ENCODE data around the gene BACH2.

Gene BACH2

DNA sequence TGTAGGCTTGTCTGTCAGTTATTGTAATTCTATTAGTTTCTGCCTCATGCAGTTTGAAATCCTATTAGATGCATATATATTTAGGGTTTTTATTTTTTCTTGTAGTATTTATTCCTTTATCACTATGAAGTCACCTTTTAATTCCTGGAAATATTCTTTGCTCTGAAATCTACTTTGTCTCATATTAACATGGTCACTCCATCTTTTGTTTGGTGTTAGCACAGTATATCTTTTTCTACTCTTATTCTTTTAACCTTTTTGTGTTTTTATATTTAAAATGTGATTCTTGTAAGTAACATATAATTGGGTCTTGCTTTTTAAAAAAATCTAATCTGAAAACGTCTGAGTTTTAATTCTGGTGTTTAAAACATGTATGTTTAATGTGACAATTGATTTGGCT is 280.8 kb downstream of the BACH2 start:
- no peak for DNase-seq

DNA sequence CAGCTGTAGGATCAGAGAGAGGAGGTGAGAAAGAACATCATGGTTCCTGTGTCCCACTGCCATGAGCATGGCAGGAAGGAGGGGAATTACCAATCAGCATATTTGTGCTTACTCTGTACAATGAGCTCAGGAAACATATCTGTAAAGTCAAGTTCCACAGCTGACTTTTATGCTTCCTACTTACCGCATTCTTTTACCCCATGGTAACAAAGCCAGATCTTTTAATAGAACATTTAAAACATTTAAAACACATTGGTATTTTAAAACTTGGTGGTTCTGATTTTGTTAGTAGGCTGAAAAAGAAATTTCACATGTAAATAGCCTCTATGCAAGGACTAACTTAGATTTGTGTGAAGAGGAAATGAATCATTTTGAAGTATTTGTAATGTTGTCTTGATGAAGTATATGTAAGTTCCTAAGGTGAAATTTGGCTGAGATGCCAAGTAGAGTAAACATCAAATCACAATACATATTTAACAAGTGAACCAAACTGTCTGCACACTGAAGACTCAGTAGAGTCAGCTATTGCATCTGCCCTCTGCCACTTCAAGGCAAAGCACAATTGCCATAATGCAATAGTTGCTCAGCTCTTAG is 287.6 kb downstream of the BACH2 start:
- DNase-seq: no peak

DNA sequence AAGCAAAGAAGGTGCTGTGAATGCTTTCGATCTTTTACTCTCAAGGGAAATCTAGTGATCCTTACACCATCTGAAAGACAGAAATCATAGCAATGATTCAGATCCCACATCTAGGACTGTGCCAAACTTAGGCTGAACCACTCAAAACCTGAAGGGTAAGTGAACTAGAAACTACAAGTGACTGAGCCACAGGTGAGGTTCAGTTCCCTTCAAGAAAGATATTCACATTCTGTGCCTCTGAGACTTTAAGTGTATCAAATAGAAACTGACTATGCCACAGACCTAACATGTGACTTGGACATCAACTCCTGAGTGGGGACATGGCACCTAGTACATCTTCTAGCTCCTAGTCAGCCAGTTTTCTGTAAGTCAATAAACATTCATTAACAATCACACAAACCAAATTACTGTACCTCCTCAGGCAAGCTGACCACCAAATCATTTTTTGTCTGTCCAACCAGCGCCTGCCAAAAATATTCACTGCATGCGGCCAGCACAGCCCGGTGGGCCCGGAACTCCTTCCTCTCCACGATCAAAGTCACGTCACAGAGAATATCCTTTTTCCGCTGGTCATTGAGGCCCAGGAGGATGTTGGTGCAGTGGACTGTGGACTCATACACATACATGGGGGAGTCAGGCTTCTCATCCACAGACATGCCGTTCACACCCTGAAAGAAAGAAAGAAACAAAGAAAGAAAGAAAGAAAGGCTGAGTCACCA is 288.3 kb downstream of the BACH2 start:
- DNase-seq: no peak

DNA sequence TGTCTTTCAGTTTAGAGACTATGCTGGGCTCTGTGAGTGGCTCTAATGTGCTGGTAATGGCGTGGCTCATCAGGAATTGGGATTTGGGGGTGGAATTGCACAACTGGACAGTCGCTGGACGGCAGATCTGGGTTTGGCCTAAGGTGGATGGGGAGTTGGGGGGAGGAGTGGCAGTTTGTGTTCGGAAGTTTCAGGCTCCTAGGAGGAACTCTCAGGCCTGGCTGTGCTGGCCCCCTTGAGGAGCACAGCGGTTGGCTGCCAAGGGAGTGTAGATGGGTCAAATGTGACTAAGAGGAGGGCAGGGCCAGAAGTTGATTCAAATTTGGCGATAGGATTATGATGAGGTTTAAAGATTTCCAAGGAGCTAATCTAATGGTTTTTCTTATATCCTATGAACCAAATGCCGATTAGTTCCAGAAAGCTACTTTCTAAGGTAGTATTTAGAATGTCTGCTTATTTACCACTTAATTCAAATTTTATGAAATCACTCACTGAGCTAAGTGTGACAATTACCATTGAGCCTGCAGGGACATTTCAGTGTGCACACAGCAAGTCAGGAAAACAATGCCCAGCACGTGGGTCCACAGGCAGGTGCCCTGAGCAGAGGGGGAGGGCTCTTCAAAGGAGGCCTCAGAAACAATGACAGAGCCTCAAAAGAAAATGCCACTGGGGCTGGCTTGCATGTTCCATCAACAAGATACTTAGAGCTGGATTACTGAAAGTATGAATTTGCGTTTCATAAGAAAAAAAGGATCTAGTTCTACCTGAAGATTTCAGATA is 291.4 kb downstream of the BACH2 start:
- DNase-seq: peak; percentile 14

DNA sequence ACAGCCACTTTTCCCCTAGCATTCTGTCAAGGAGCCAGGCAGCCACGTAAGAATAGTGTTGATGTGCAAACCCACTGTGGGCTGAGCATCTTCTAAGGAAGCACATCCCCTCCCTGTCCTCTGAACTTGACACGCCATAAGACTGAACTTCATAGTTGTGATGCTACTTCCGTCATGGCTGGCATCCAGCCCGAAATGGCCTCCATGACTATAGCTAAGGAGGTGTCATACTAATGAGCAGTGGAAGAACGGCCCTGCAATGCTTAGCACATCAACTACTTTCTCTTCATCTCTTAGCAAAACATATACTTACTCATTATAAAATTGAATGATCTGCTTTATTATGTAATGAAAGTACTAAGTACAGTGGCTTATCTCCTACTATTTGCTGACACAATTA is 292.1 kb downstream of the BACH2 start:
- DNase-seq: no peak

DNA sequence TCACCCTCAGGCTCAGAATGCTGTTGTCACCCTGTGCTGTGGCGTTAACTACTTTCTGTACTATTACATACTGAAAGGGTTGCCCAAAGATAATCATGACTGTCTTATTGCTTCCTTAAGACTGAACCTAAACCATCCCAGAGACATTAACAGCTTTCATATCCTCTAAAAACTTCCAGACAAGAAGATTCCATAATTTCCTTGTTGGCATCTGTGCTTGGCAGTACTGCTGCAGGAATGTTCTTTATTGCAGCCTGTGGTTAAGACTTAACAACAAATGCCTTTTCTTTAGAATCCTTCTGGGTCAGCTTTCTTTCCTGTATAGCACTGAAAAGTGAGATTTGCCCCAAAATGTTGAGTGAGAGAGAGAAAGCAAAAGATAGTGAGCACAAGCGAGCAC is 292.7 kb downstream of the BACH2 start:
- no peak for DNase-seq

DNA sequence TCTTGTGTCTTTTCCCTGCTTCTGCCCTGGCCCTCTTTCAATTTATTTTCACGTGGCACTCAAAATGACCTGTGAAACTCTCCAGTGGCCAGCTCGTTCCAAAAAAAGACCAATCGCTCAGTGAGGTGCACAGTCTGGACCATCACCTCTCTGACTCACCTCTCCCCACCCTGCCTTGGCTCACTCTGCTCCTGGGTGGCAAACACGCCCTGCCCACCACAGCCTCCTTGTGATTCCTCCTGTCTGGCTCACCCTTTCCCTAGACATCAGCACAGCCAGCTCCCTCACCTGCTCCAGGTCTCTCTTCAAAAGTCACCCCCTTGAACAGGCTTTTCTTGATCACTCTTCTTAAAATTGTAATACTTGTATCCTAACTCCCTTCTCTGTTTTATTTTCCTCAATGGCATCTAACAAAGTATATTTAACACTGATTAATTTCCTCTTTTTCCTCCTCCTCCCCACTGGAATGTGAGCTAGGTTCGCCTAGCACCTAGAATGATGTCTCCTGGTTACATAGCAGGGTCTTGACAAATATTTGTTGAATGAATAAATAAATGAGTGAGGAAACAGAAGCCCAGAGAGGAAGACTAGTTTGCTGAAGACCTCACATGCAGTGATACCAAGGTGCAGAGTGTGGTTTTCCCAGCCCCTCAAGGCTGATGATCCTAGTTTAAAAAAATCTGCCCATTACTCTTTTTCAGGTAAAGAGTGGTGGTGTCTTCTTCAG is 293.4 kb downstream of the BACH2 start:
- no peak for DNase-seq

DNA sequence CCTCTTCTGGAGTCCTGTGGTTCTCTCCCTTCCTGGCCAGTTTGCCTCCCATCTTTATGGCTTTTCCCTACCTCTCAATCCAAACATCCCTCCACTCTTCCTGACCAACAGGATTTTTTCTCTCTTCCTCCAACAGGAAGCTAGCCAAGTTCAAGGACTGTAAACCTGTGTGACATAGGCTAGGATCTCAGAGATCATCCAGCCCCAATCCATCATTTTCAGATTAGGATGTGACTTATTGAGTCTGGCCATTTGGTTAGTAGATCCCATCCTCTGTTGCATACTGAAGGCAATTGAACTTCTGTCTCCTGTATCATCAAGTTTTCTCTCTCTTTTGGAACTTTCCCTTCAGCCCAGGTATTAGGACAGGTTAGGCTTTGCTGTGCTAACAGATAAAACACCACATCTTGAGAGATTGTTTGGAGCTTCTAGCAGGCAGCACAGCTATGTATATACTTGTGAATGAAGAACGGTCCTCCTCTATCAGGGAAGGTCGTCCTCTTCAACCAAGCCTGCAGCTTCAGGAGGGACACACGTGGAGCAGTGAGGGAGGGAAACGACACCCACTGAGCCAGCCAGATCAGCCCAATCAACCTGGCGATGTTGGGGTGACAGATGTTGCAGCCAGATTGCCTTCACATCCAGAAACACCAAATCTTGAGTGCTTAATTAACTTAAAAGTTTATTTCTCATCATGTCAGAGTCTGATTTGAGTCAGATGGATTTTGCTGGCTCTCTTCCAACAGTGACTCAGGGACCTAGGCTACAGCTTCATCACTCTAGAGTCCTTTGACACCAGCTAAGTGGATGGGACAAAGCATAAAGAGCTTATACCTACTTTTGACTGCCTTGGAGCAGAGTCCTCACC is 295.5 kb downstream of the BACH2 start:
- DNase-seq: no peak

DNA sequence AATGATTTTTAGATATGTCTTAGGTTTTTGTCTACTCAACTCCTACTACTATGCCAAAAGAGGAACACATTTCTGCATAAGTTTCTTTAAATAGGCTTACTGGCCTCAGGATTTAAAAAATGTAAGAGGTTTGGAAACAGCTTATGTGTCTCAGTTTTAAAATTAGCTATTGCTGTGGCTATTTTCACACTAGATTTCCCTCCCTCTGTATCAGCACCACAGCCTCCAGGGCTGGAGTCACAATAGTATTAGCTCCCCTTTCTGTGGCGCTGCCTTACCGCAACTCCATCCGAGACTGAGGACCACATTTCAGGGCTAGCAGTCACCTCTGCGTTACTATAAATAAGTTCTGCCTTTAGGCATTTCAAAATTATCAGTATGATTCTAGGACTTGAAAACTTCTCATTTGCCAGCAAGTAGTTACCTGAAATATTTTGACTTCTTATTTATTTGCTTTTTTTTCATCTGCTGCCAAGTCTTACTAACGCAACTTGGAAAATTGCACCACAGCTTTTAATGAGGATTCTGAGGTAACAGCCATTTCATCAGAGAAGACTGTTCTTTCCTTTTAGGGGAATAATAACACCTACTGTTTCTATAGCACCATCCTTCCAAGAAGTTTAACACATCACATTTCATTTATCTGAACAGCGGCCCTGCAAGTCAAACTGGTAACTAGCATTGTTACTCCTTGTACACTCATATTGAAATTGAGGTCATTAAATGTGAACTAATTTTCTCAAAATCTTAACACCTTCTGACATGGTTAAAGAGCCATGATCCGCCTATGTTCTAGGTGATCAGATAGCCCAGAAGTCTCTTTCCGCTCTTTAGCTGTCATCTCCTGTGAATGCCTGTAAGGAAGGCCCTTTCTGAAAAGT is 296.5 kb downstream of the BACH2 start:
- no peak for DNase-seq

DNA sequence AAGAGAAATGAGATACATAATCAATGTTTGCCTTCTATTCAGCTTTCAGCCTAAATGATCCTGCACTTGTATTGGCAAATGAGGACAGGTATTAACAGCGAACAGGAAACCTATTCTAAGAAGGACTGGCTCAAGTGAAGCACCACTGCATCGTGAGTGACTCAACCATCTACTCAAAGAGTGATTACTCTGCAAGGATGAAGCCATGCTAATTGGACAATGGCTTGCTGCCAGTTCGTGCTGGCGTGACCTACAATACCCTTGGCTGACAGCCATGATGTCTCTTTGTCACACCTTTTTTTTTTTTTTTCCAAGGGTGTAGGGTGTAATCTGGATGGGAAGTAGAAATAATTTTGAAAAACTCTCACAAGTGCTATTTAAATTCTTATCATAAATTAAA is 297.5 kb downstream of the BACH2 start:
- DNase-seq: peak; percentile 73

DNA sequence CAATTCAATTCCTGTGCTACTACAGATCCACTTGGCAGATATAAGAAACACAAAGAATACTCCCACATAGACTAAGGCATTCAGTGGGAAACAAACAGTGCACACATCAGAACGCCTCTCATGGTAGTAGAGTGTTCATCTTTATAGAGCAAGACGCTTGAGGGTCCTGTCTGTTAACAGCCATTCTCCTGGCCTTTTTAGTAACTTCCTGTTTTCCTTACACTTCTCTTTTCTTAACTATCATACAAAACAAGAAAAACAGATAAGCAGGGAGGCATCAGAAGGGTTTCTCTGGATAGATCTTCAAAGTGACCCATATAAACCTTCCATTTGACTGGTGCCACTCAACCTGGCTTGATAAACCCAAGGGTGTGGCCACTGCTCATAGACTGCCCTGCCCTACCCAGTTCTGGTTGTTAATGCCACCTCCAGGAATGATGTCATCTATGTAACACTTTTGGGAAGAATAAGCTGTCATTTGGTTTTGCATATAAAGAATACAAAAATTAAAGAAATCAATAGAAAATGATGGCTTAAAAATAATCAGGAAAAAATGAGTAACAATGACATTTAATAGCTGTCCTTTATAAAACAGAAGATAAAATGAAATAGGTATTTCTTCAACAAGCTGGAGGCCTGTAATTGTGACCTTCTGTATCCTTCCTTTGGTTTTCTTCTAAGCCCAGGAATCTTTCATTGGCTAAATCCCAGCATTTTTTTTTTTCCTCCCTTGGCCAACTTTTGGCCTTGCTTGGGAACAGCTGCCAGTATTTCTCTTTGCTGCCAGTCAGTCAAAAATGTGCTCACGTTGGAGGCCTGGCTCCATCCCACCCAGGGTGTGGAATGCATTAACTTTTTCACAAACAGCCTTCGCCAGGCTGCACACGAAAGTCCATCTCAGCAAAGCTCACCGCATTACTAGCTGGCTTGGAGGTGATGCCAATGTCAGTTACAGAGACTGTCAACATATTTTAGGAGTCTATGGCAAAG is 298.9 kb downstream of the BACH2 start:
- DNase-seq: no peak

DNA sequence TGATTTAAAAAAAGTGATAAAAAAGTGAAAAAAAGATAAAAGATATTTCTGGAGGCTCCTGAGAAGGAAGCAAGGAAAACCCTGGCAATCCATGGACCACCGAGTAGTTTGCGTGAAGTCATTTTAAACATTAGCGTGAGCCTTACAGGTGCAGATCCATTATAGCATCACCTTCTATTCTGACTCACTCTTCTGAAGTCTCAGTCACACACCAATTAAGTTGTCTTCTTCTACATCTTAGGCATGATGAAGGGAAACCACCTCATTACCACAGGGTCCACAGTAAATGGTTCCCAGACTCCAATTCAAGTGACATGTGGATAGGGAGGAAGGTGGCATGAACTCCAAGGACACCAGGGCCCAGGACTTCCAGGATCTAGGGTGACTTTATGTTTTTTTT is 303.2 kb downstream of the BACH2 start:
- DNase-seq: no peak

DNA sequence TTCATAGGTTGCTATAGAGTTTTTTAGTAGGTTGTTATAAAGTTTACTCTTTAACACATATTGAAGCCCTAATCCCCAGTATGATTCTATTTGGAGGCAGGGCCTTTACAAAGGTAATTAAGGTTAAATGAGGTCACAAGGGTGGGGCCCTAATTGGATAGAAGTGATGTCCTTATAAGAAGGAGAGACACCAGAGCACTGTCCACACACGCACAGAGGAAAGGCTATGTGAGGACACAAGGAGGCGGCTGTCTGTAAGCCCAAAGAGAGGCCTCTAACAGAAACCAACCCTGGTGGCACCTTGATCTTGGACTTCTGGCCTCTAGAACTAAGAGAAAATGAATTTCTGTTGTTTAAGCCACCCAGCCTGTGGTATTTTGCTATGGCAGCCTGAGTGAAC is 303.8 kb downstream of the BACH2 start:
- no peak for DNase-seq

DNA sequence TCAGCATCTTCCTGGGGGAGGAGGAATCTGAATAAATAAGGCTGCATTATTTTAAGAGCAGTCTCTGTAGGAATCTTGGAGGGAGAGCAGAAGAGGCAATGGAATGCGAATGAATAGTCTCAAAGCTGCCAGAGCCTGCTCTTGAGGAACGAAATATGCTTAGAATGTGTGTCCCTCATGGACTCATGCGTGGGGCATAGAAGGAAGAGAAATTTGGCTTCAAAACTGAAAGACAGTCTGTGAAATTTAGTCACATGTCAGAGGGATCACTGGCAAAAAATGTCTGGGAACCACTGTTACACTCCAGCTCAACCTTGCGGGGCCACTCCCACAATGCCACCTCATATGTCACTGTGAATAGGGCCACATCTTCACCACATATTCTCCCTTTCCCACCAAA is 306.9 kb downstream of the BACH2 start:
- no peak for DNase-seq

DNA sequence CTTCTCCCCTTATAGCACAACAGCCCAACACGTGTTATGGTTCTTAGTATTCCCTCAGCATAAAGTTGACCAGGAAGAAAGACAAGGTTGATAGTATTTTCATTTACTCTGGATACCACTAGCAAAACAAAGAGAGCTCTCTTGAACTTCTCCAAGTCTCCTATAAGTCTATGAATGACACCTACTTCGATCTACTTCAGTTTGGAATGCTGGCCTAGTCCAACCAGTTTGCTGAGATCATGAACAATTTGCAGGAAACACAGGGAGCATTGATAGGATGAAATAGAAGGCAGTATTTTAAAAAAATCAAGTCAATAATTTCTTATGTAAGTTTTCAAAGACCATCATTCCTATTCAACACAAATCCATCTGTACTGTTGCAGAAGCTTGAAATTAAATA is 308.8 kb downstream of the BACH2 start:
- no peak for DNase-seq

DNA sequence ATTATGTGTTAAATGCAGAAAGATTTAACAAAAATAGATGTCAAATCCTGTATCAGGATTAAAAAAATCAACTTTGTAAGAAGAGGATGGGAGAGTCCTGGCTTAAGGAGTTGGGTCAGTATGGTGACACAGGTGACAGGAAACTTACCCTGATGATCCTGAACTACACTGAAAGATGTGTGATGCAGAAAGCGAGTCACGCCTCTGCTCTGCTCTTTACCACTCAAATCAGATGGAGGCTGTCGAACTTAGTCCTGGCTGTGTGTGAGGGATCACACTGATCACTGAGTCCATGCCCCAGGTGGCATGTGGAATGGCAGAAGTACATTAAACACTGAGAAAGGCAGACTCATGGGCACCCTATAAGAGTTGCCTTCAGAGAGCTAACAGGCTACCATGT is 309.5 kb downstream of the BACH2 start:
- DNase-seq: no peak

DNA sequence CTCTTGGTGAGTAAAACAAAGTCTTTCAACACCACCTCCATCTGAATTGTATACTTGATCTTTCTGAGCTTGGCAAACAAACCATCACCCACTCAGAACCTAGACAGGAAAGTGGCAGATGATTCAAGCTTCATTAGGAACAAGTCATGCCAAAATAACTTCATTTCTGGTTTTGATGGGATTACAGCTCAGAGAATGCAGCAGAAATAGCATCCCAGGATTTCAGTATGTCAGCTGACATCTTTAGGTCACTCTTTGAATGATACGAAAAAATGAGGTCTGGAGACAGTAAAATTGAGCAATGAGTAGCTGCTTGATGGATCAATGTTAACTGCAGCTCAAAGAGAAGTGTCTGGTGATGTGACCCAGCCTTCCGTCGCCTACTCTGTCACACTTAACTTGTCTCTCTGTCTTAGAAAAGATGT is 310.0 kb downstream of the BACH2 start:
- no peak for DNase-seq

DNA sequence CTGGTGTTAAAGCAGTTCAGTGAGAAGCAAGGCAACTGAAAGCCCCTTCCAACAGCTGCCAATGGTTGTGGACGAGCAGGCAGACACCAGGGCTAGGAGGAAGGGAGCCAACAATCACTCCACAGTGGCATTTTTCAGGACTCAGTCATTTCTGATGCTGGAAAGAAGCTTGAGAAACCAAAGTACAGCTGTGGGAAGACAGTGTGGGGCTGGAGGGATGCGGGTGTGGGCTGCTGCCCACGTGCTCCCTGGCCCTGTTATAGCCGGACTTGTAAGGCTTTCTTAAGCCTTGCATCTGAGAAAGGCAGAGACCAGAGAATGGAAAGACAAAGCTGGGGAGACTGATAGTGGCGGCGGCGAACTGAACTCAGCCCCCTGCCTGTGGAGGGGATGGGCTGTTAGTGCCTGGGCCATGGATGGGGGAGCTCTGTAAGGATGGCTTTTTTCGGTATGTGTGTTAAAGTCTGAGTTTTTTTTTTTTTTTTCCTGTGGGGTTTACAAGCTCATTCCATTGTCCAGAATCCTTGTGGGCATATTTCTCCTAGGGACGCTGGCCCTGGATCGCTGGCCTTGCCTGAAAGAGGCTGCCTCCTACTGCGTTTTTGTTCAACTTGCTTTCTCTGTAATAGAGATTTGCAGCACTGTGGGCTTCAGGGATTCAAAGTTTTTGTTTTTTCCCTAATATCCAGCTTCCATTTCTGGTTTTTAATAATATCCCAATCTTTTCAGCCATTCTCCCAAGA is 310.7 kb downstream of the BACH2 start:
- no peak for DNase-seq
